Epithelial cell of proximal tubule (primary cell): Measurements from ENCODE around the gene FARS2. TPM values are rescaled to one million over a fixed set of nuclear protein-coding genes. Genes with fewer than 3 reads are reported as not detected.

Source experiments
- DNase-seq: peaks from one replicate; pipeline ENCODE4 v3.0.0-alpha.2; 2011; ENCODE audit warnings: low read depth
- H3K4me3 ChIP-seq: 2 replicates; pipeline ENCODE4 v1.5.1; 2011; ENCODE audit warnings: low read depth, mild to moderate bottlenecking, low read length
- CTCF ChIP-seq: conservative IDR thresholded peaks from 2 replicates; pipeline ENCODE4 v1.5.1; 2012; ENCODE audit warnings: low read depth, mild to moderate bottlenecking, low read length
- total RNA-seq: library from RNA; depleted of rRNA; stranded (reverse); fragments of >200 nt; gene quantifications from 2 replicates; pipeline ENCODE4 v1.2.3, GENCODE V29; 2015

The FARS2 gene
- total RNA-seq, 1 donor from 2014 or later: 7.7 TPM

- TF ChIP-seq CTCF: no peak
- DNase-seq: no peak
- H3K4me3 ChIP-seq: no peak overlapping the region
These were observed 53.0 kb downstream of the FARS2 start for GRCh38 chr6:5314191-5314865.

GRCh38 chr6:5315881-5316280 is 54.6 kb downstream of the FARS2 start:
- H3K4me3 ChIP-seq: no peak overlapping the region
- no peak for TF ChIP-seq CTCF
- no peak for DNase-seq

GRCh38 chr6:5316951-5317350 is 55.6 kb downstream of the FARS2 start:
- no peak overlapping the region for H3K4me3 ChIP-seq
- no peak for DNase-seq
- no peak for TF ChIP-seq CTCF

- TF ChIP-seq CTCF: no peak
- H3K4me3 ChIP-seq: no peak overlapping the region
- no peak for DNase-seq
These were observed 57.4 kb downstream of the FARS2 start for GRCh38 chr6:5318617-5319272.

GRCh38 chr6:5323979-5324378 is 62.7 kb downstream of the FARS2 start:
- no peak for DNase-seq
- no peak for TF ChIP-seq CTCF
- H3K4me3 ChIP-seq: no peak overlapping the region

- peak; percentile 57 for TF ChIP-seq CTCF
- no peak for DNase-seq
- no peak overlapping the region for H3K4me3 ChIP-seq
These were observed 63.9 kb downstream of the FARS2 start for GRCh38 chr6:5325173-5325572.

GRCh38 chr6:5326022-5326641 is 64.8 kb downstream of the FARS2 start:
- TF ChIP-seq CTCF: no peak
- DNase-seq: no peak
- H3K4me3 ChIP-seq: no peak overlapping the region
